Measurements from ENCODE around the gene FGFR4.
A peak's percentile ranks its signal among the peaks of the same experiment; 100 is the strongest.

FGFR4 gene

GRCh38 chr5:177094224-177095087 is 7.7 kb downstream of the FGFR4 start:
- H3K4me3 ChIP-seq (replicated peaks; ENCODE audit: low read depth, low read length), result no peak overlapping the region
- DNase-seq (ENCODE audit: low read depth), result peak; percentile 92
- TF ChIP-seq CTCF (IDR thresholded peaks at IDR 0.05; ENCODE audit: low read length, missing control alignments), result no peak

- no peak for DNase-seq (ENCODE audit: low read depth)
- no peak for TF ChIP-seq CTCF (IDR thresholded peaks at IDR 0.05; ENCODE audit: low read length, missing control alignments)
- no peak overlapping the region for H3K4me3 ChIP-seq (replicated peaks; ENCODE audit: low read depth, low read length)
Measured at GRCh38 chr5:177095088-177095669, 8.5 kb downstream of the FGFR4 start.

DNA sequence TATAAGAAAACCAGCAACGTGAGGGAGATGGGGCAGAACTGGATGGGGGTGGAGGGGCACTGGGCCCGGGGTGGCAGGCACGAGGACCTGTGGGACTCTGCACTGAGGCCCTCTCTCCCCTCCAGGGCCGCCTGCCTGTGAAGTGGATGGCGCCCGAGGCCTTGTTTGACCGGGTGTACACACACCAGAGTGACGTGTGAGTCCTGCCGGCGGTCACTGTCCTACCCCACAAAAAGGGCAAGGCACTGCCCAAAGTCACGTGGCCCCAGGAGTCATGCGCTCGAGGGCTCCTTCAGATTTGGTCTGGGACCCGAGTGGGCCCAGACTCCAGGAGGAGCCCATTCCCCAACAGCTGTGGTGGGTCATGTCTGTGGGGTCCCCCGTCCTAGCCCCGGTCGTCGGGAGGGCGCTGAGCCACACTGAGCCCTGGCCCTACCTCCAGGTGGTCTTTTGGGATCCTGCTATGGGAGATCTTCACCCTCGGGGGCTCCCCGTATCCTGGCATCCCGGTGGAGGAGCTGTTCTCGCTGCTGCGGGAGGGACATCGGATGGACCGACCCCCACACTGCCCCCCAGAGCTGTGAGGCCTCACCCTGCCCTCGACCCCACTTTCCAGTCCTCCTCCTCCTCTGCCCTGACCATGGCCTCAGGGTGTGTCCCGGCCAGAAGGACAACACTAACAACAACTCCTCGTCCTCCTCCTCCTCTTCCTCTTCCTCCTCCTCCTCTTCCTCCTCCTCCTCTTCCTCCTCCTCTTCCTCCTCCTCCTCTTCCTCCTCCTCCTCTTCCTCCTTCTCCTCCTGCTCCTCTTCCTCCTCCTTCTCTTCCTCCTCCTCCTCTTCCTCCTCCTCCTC is 9.7 kb downstream of the FGFR4 start:
- no peak for TF ChIP-seq CTCF (IDR thresholded peaks at IDR 0.05; ENCODE audit: low read length, missing control alignments)
- H3K4me3 ChIP-seq (replicated peaks; ENCODE audit: low read depth, low read length), result no peak overlapping the region
- DNase-seq (ENCODE audit: low read depth), result no peak

DNA sequence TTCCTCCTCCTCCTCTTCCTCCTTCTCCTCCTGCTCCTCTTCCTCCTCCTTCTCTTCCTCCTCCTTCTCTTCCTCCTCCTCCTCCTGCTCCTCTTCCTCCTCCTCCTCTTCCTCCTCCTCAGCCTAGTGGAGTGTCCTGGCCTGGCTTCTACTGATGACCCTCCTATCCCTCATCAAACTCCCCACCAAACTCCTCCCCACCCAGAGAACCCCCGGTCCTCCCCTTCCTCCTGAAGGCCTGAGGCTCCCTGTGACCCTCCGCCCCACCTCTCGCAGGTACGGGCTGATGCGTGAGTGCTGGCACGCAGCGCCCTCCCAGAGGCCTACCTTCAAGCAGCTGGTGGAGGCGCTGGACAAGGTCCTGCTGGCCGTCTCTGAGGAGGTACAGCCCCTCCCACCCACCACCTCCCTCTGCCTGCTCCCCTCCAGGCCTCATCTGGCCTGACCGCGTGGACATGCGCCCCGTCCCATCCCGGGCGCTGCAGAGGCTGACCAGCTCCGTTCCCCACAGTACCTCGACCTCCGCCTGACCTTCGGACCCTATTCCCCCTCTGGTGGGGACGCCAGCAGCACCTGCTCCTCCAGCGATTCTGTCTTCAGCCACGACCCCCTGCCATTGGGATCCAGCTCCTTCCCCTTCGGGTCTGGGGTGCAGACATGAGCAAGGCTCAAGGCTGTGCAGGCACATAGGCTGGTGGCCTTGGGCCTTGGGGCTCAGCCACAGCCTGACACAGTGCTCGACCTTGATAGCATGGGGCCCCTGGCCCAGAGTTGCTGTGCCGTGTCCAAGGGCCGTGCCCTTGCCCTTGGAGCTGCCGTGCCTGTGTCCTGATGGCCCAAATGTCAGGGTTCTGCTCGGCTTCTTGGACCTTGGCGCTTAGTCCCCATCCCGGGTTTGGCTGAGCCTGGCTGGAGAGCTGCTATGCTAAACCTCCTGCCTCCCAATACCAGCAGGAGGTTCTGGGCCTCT is 10.6 kb downstream of the FGFR4 start:
- no peak overlapping the region for H3K4me3 ChIP-seq (replicated peaks; ENCODE audit: low read depth, low read length)
- DNase-seq (ENCODE audit: low read depth), result no peak
- no peak for TF ChIP-seq CTCF (IDR thresholded peaks at IDR 0.05; ENCODE audit: low read length, missing control alignments)

- H3K4me3 ChIP-seq (replicated peaks; ENCODE audit: low read depth, low read length), result no peak overlapping the region
- DNase-seq (ENCODE audit: low read depth), result no peak
- TF ChIP-seq CTCF (IDR thresholded peaks at IDR 0.05; ENCODE audit: low read length, missing control alignments), result no peak
Measured at GRCh38 chr5:177098120-177098469, 11.4 kb downstream of the FGFR4 start.

DNA sequence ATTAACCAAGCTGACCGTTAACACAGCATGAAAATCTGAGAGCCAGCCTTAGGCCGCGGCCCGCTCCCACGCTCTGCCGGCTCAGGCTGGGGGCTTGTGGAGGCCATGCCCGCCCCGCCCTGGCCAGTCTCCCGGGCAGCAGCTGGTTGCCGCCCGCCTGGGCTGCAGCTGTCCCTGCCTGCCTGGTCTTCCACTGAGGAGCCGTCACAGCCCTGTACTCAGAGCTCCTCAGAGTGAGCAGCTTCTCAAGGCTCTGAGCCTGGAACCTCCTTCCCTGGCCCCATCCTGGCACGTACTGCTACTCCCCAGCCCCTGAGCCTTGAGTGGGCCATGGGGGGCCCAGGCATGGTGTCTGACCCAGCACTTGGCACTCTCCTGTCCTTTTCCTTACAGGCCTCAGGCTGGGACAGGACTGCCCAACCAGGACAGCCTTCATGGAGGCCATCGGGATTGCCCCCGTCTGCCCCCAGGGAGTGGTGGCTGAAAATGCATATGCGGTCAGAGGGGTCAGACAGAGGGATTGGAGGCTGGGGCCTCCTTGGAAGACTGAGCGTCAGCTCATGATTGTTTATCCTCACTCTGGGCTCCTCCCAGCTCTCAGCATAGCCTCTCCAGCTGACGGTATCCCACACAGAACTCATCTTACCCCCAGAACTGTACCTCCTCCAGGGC is 11.9 kb downstream of the FGFR4 start:
- H3K4me3 ChIP-seq (replicated peaks; ENCODE audit: low read depth, low read length), result no peak overlapping the region
- no peak for DNase-seq (ENCODE audit: low read depth)
- no peak for TF ChIP-seq CTCF (IDR thresholded peaks at IDR 0.05; ENCODE audit: low read length, missing control alignments)
